Measurements from ENCODE around the gene RASGRF1.

DNA sequence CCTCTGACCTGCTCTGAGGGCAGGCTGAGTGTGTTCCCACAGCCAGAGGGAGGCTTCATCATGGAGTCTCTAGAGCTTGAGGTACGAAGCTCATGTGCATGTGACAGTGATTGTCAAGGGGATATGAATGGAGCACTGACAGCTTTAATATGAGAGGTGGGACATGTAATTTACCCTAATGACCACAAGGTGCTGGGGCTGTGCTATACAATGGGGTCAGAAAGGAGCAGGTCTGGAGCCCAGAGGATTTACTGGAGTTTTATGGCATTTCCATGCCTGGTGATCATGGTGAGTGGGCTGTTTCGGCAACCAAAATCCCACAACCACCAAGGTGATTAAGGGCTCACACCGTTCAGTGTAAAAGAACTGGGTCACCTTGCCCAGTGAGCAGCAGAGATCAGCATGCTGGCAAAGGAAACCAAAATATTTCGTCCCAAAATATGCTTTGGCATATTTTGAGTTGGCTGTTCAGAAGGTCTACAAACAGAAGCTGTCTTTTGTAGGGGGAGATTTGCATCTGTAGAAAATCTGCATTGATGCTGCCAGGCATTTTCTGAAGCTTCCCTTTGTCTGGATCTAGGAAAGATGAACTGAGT lies 40.1 kb upstream of the RASGRF1 start:
- TF ChIP-seq, protein P1, sequence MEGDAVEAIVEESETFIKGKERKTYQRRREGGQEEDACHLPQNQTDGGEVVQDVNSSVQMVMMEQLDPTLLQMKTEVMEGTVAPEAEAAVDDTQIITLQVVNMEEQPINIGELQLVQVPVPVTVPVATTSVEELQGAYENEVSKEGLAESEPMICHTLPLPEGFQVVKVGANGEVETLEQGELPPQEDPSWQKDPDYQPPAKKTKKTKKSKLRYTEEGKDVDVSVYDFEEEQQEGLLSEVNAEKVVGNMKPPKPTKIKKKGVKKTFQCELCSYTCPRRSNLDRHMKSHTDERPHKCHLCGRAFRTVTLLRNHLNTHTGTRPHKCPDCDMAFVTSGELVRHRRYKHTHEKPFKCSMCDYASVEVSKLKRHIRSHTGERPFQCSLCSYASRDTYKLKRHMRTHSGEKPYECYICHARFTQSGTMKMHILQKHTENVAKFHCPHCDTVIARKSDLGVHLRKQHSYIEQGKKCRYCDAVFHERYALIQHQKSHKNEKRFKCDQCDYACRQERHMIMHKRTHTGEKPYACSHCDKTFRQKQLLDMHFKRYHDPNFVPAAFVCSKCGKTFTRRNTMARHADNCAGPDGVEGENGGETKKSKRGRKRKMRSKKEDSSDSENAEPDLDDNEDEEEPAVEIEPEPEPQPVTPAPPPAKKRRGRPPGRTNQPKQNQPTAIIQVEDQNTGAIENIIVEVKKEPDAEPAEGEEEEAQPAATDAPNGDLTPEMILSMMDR (IDR thresholded peaks at IDR 0.05): no peak
- TF ChIP-seq EP300 (IDR thresholded peaks at IDR 0.05) (no peak), POLR2AphosphoS5 (IDR thresholded peaks at IDR 0.05) (no peak), POLR2A (IDR thresholded peaks at IDR 0.05) (no peak)
